ENCODE results near the gene NOL8.

NOL8 gene

GRCh38 chr9:92266486-92266885 is 58.7 kb downstream of the NOL8 start:
- no peak for DNase-seq (ENCODE audit: low read depth)

- peak; percentile 57 for DNase-seq (ENCODE audit: low read depth)
Measured at GRCh38 chr9:92265154-92265553, 60.0 kb downstream of the NOL8 start.

- no peak for DNase-seq (ENCODE audit: low read depth)
Measured at GRCh38 chr9:92263131-92263530, 62.0 kb downstream of the NOL8 start.

- no peak for DNase-seq (ENCODE audit: low read depth)
Measured at GRCh38 chr9:92257327-92257726, 67.8 kb downstream of the NOL8 start.

GRCh38 chr9:92254381-92255337 is 70.5 kb downstream of the NOL8 start:
- DNase-seq (ENCODE audit: low read depth) = no peak

GRCh38 chr9:92253656-92254055 is 71.5 kb downstream of the NOL8 start:
- no peak for DNase-seq (ENCODE audit: low read depth)

GRCh38 chr9:92247981-92248380 is 77.2 kb downstream of the NOL8 start:
- DNase-seq (ENCODE audit: low read depth) = no peak
